ENCODE data around the gene TPP1. TPM values are rescaled to one million over a fixed set of nuclear protein-coding genes. Genes with fewer than 3 reads are reported as not detected.

Gene TPP1
- total and polyA plus RNA-seq, 4 donors, result 52.8 to 108 (median 86.5) TPM

- Histone ChIP-seq H3K4me1 (ENCODE audit: control insufficient read depth in 4 of 4, insufficient read depth in 4 of 4, low read length in 3 of 4) (no peaks in the 10 kb centered on the region), H3K27ac (ENCODE audit: low read depth in 1 of 2, low read length in 2 of 2) (no peak overlapping the region), H3K27me3 (ENCODE audit: control insufficient read depth in 4 of 4, insufficient read depth in 4 of 4, low read length in 3 of 4) (no peaks in the 10 kb centered on the region), H3K4me3 (ENCODE audit: low read depth in 1 of 3, low read length in 3 of 3) (no peak overlapping the region), H3K9ac (ENCODE audit: low read depth in 1 of 2, low read length in 2 of 2) (no peak overlapping the region), H3K9me3 (ENCODE audit: control insufficient read depth in 4 of 4, low read length in 3 of 4) (no peaks in the 10 kb centered on the region), H3K36me3 (ENCODE audit: control insufficient read depth in 4 of 4, insufficient read depth in 3 of 4, low read depth in 1 of 4, low read length in 3 of 4) (peaks cover 0 to 2% (median 0%) of the 10 kb centered on the region in 4 donors)
- 93% methylated on average over 6 of the region's 6 CpGs for WGBS
- DNase-seq (ENCODE audit: low spot score), result no peak
- no peak for TF ChIP-seq FOXA1 (IDR thresholded peaks at IDR 0.05)
- no peak for TF ChIP-seq YY1 (IDR thresholded peaks at IDR 0.05)
- TF ChIP-seq EGR1 (IDR thresholded peaks at IDR 0.05; ENCODE audit: low read depth in 2 of 2), result no peak
- TF ChIP-seq, protein P1, sequence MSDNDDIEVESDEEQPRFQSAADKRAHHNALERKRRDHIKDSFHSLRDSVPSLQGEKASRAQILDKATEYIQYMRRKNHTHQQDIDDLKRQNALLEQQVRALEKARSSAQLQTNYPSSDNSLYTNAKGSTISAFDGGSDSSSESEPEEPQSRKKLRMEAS (IDR thresholded peaks at IDR 0.05), result no peak
- no peak for TF ChIP-seq RAD21 (IDR thresholded peaks at IDR 0.05)
- TF ChIP-seq TAF1 (conservative IDR thresholded peaks at IDR 0.05), result no peak
- no peak for TF ChIP-seq FOXA2 (IDR thresholded peaks at IDR 0.05)
- TF ChIP-seq, protein P2, sequence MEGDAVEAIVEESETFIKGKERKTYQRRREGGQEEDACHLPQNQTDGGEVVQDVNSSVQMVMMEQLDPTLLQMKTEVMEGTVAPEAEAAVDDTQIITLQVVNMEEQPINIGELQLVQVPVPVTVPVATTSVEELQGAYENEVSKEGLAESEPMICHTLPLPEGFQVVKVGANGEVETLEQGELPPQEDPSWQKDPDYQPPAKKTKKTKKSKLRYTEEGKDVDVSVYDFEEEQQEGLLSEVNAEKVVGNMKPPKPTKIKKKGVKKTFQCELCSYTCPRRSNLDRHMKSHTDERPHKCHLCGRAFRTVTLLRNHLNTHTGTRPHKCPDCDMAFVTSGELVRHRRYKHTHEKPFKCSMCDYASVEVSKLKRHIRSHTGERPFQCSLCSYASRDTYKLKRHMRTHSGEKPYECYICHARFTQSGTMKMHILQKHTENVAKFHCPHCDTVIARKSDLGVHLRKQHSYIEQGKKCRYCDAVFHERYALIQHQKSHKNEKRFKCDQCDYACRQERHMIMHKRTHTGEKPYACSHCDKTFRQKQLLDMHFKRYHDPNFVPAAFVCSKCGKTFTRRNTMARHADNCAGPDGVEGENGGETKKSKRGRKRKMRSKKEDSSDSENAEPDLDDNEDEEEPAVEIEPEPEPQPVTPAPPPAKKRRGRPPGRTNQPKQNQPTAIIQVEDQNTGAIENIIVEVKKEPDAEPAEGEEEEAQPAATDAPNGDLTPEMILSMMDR (IDR thresholded peaks at IDR 0.05; ENCODE audit: low read depth, low read length, missing input control), result no peak
- TF ChIP-seq GABPA (IDR thresholded peaks at IDR 0.05 in 1 of 2, conservative IDR thresholded peaks at IDR 0.05 in 1 of 2), result no peak
- no peak for TF ChIP-seq NR2F2 (IDR thresholded peaks at IDR 0.05)
Observed at GRCh38 chr11:6574816-6575715, 44.2 kb downstream of the TPP1 start.

- DNase-seq (ENCODE audit: low spot score), result no peak
- H3K36me3 ChIP-seq (ENCODE audit: control insufficient read depth in 4 of 4, insufficient read depth in 3 of 4, low read depth in 1 of 4, low read length in 3 of 4), result peaks cover 0 to 2% (median 0%) of the 10 kb centered on the region in 4 donors
- peaks cover 3 to 19% (median 17%) of the 10 kb centered on the region in 4 donors for H3K4me1 ChIP-seq (ENCODE audit: control insufficient read depth in 4 of 4, insufficient read depth in 4 of 4, low read length in 3 of 4)
- no peak overlapping the region for H3K9ac ChIP-seq (ENCODE audit: low read depth in 1 of 2, low read length in 2 of 2)
- no peak overlapping the region for H3K4me3 ChIP-seq (ENCODE audit: low read depth in 1 of 3, low read length in 3 of 3)
- no peak overlapping the region for H3K27ac ChIP-seq (ENCODE audit: low read depth in 1 of 2, low read length in 2 of 2)
- no peaks in the 10 kb centered on the region for H3K27me3 ChIP-seq (ENCODE audit: control insufficient read depth in 4 of 4, insufficient read depth in 4 of 4, low read length in 3 of 4)
- TF ChIP-seq RAD21 (IDR thresholded peaks at IDR 0.05) (no peak), GABPA (IDR thresholded peaks at IDR 0.05 in 1 of 2, conservative IDR thresholded peaks at IDR 0.05 in 1 of 2) (no peak), HNF4G (IDR thresholded peaks at IDR 0.05) (no peak), SP1 (IDR thresholded peaks at IDR 0.05) (no peak), YY1 (IDR thresholded peaks at IDR 0.05) (no peak), RXRA (IDR thresholded peaks at IDR 0.05) (no peak), HNF4A (conservative IDR thresholded peaks at IDR 0.05) (no peak), NR2F2 (IDR thresholded peaks at IDR 0.05) (no peak)
- TF ChIP-seq, protein P3, sequence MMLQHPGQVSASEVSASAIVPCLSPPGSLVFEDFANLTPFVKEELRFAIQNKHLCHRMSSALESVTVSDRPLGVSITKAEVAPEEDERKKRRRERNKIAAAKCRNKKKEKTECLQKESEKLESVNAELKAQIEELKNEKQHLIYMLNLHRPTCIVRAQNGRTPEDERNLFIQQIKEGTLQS (IDR thresholded peaks at IDR 0.05), result no peak
- TF ChIP-seq, protein P2 (IDR thresholded peaks at IDR 0.05; ENCODE audit: low read depth, low read length, missing input control), result no peak
- no peaks in the 10 kb centered on the region for H3K9me3 ChIP-seq (ENCODE audit: control insufficient read depth in 4 of 4, low read length in 3 of 4)
- WGBS, result 90% methylated on average over 2 of the region's 2 CpGs
Observed at GRCh38 chr11:6572215-6572614, 47.0 kb downstream of the TPP1 start.

All from liver (tissue), 9 donors.